Measurements from ENCODE around the gene CCN6.

GRCh38 chr6:112034616-112034995 lies 19.3 kb upstream of the CCN6 start:
- TF ChIP-seq CTCF (IDR thresholded peaks at IDR 0.05; ENCODE audit: insufficient read depth, low read length) (no peak), SPI1 (IDR thresholded peaks at IDR 0.05; ENCODE audit: borderline replicate concordance, low read depth) (no peak), POLR2AphosphoS5 (IDR thresholded peaks at IDR 0.05; ENCODE audit: low read depth) (no peak), GABPA (IDR thresholded peaks at IDR 0.05; ENCODE audit: low read depth) (no peak), REST (IDR thresholded peaks at IDR 0.05; ENCODE audit: insufficient replicate concordance, low read depth) (no peak)
